Measurements from ENCODE around the gene ZBTB16. TPM values are rescaled to one million over a fixed set of nuclear protein-coding genes. Genes with fewer than 3 reads are reported as not detected.
A peak's percentile ranks its signal among the peaks of the same experiment; 100 is the strongest.

ZBTB16 gene
- total and polyA plus RNA-seq, 2 experiments from 2014 or later, result 8.7 to 10.5 TPM

DNA sequence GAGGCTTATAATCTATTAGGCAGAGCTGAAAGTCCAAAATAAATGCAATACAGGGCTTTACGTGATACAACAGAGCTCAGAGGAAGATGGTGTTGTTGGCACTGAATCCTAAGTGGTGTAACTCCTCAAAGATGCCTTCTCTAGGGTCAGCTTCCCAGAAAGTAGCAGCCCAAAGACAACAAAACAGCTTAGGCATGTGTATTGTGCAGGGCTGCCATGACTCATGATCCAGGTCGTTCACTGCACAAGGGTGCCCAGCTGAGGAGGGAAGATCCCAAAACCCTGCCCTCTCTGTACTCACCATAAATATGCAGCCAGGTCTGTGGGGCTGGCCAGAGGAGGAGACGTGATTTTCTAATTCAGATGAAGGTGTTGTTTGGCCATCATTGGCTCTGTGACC is 177.3 kb downstream of the ZBTB16 start:
- peak in 1 of 2 donors; percentile 64 for DNase-seq (ENCODE audit: low read depth in 1 of 2, low spot score in 1 of 2)
- no peaks in the 10 kb centered on the region for H3K9me3 ChIP-seq (ENCODE audit: low read depth)
- H3K36me3 ChIP-seq, result no peaks in the 10 kb centered on the region
- TF ChIP-seq CTCF (IDR thresholded peaks at IDR 0.05; ENCODE audit: low read depth, low read length), result no peak
- no peaks in the 10 kb centered on the region for H3K4me1 ChIP-seq (ENCODE audit: low read depth)
- H3K27me3 ChIP-seq, result peaks cover 13% of the 10 kb centered on the region
- no peak overlapping the region for H3K27ac ChIP-seq
- H3K4me3 ChIP-seq, result no peak overlapping the region

- no peak for TF ChIP-seq CTCF (IDR thresholded peaks at IDR 0.05; ENCODE audit: low read depth, low read length)
- H3K27ac ChIP-seq, result no peak overlapping the region
- peaks cover 13% of the 10 kb centered on the region for H3K27me3 ChIP-seq
Observed at GRCh38 chr11:114237321-114238280, 178.1 kb downstream of the ZBTB16 start.

DNA sequence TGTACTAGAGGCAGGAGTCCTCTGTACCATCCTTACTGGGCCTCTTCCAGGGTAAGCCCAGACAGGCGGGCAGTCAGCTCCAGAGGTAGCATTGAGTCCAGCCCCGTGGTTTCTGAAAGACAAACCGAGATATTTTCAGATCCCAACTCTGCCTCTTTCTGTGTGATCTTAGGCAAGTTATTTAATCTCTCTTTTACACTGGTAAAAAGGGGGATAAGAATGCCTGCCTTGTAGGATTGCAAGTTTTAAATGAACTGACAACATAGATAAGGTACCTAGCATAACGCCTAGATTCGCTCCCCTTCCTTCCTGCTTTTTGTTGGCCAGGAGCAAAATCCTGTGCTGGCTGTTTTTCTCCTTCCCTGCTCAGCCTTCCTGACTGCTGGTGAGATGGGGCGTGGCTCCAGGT is 180.2 kb downstream of the ZBTB16 start:
- no peak for TF ChIP-seq CTCF (IDR thresholded peaks at IDR 0.05; ENCODE audit: low read depth, low read length)
- no peaks in the 10 kb centered on the region for H3K9me3 ChIP-seq (ENCODE audit: low read depth)
- H3K36me3 ChIP-seq, result no peaks in the 10 kb centered on the region
- H3K4me1 ChIP-seq (ENCODE audit: low read depth), result no peaks in the 10 kb centered on the region
- DNase-seq (ENCODE audit: low read depth in 1 of 2, low spot score in 1 of 2), result no peak
- peaks cover 17% of the 10 kb centered on the region for H3K27me3 ChIP-seq
- H3K27ac ChIP-seq, result no peak overlapping the region
- H3K4me3 ChIP-seq, result no peak overlapping the region

More at GRCh38 chr11:114237321-114238280, 178.1 kb downstream of the ZBTB16 start:
- no peak overlapping the region for H3K4me3 ChIP-seq
- no peaks in the 10 kb centered on the region for H3K36me3 ChIP-seq
- no peak for DNase-seq (ENCODE audit: low read depth in 1 of 2, low spot score in 1 of 2)
- no peaks in the 10 kb centered on the region for H3K4me1 ChIP-seq (ENCODE audit: low read depth)
- H3K9me3 ChIP-seq (ENCODE audit: low read depth), result no peaks in the 10 kb centered on the region

GRCh38 chr11:114242032-114242431 is 182.5 kb downstream of the ZBTB16 start:
- no peak for DNase-seq (ENCODE audit: low read depth in 1 of 2, low spot score in 1 of 2)
- Histone ChIP-seq H3K9me3 (ENCODE audit: low read depth) (no peaks in the 10 kb centered on the region), H3K27ac (no peak overlapping the region), H3K36me3 (no peaks in the 10 kb centered on the region), H3K27me3 (peaks cover 12% of the 10 kb centered on the region), H3K4me3 (no peak overlapping the region), H3K4me1 (ENCODE audit: low read depth) (no peaks in the 10 kb centered on the region)
- no peak for TF ChIP-seq CTCF (IDR thresholded peaks at IDR 0.05; ENCODE audit: low read depth, low read length)

- no peaks in the 10 kb centered on the region for H3K36me3 ChIP-seq
- H3K9me3 ChIP-seq (ENCODE audit: low read depth), result no peaks in the 10 kb centered on the region
- no peak for TF ChIP-seq CTCF (IDR thresholded peaks at IDR 0.05; ENCODE audit: low read depth, low read length)
- no peak overlapping the region for H3K4me3 ChIP-seq
- H3K4me1 ChIP-seq (ENCODE audit: low read depth), result no peaks in the 10 kb centered on the region
- no peak for DNase-seq (ENCODE audit: low read depth in 1 of 2, low spot score in 1 of 2)
- peaks cover 9% of the 10 kb centered on the region for H3K27me3 ChIP-seq
- no peak overlapping the region for H3K27ac ChIP-seq
Observed at GRCh38 chr11:114243461-114244372, 184.2 kb downstream of the ZBTB16 start.

Data from cardiac muscle cell (in vitro differentiated cells and primary cell).